ENCODE results near the gene GLDC.
"Not testable (repeated sequence)": the region's sequence is repeated elsewhere in the genome, so short reads cannot be mapped to it uniquely, and the experiment has no call there.

The GLDC gene

DNA sequence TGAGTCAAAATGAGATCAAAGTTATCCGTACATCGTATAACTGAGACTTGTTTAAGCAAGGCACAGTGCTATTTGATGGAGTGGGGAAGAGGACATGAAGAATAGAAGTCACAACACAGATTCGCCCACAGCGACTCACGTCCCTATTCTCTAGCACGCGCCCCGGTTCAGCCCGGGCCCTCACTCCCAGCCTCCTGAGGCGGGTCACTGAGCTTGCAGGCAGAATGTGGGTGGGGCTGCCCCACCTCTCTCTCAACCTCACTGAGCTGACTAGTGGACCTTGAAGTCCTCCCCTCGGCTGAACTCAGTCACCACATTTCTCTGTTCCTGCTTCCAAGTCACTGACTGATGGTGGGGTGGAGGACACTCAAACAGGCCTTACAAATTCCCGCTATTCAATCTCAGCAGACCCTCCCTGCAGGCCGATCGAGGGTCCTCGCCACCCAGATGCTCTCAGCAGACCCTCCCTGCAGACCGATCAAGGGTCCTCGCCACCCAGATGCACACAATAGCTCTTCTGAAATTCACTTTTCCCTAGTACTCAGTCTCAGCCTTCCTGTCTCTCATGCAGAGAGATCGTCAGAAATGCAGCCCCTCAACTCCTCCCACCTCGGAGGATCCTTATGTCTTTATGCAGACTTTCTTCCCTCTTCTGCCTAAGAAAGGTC, 12.9 kb downstream of the GLDC start:
- Mint-ChIP-seq H3K9me3 (no peaks in the 10 kb centered on the region), H3K4me1 (peaks cover 10% of the 10 kb centered on the region), H3K4me3 (no peak overlapping the region), H3K36me3 (ENCODE audit: insufficient read depth) (no peaks in the 10 kb centered on the region), H3K27me3 (peaks cover 10% of the 10 kb centered on the region), H3K27ac (ENCODE audit: low read depth) (no peak overlapping the region)
- ATAC-seq (replicated peaks; ENCODE audit: extremely low read depth, poor library complexity, severe bottlenecking) = no peak
- DNase-seq (ENCODE audit: low spot score in 2 of 2) = no peak

DNA sequence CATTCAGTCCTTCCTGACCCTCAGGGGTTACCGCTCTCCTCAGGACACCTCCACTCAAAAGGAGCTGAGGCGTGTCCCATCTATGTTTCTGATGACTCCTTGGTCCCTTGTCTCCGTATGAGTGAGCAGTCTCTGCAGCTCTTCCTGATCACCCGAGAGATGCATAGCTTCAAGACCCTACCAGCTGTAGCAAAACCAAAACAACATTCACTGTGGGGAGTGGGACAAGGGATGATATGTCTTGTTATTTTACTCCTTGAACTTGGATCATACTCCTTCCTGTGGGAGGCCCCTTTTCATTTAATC, 14.4 kb downstream of the GLDC start:
- Mint-ChIP-seq H3K4me1 (peaks cover 10% of the 10 kb centered on the region), H3K27ac (ENCODE audit: low read depth) (peak overlapping the region; percentile 7), H3K4me3 (no peak overlapping the region), H3K9me3 (no peaks in the 10 kb centered on the region), H3K27me3 (peaks cover 11% of the 10 kb centered on the region), H3K36me3 (ENCODE audit: insufficient read depth) (no peaks in the 10 kb centered on the region)
- DNase-seq (ENCODE audit: low spot score in 2 of 2) (no peak), ATAC-seq (replicated peaks; ENCODE audit: extremely low read depth, poor library complexity, severe bottlenecking) (no peak)

DNA sequence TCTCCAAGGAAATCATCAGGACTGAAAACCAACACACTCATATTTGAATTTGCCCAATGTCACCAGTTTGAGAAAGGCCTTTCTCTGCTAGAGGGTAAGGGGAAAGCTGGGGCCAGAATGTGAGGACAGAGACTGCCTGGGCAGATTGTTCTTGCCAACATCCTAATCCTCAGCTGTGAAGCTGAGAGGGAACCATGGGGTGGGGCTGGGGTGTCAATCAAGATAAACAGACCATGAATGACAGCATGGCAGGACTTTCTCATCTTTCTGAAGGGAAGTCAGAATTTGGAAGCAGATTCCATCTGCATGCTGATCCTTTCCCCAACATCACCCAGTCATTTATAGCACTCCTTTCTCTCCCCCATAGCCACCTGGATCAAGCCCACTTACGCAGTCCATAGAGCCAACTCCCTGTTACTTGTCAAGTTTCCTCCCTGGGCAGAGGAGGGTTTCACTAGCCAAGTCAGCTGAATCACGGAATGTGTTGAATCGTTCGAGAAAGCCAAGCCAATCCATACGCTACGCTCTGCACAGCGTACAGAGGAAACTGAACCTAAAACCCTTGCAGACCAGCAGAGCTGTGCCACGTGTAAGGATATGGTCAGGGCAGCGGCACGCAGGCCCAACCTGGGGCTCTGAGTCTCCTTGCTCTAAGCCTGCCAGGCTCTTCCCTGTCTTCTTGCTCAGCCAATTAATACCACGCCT, 14.9 kb downstream of the GLDC start:
- ATAC-seq (replicated peaks; ENCODE audit: extremely low read depth, poor library complexity, severe bottlenecking) = peak; percentile 76
- Mint-ChIP-seq H3K36me3 (ENCODE audit: insufficient read depth) (no peaks in the 10 kb centered on the region), H3K4me3 (no peak overlapping the region), H3K9me3 (no peaks in the 10 kb centered on the region), H3K27me3 (peaks cover 16% of the 10 kb centered on the region), H3K4me1 (peaks cover 10% of the 10 kb centered on the region), H3K27ac (ENCODE audit: low read depth) (peak overlapping the region; percentile 7)
- DNase-seq (ENCODE audit: low spot score in 2 of 2) = no peak

DNA sequence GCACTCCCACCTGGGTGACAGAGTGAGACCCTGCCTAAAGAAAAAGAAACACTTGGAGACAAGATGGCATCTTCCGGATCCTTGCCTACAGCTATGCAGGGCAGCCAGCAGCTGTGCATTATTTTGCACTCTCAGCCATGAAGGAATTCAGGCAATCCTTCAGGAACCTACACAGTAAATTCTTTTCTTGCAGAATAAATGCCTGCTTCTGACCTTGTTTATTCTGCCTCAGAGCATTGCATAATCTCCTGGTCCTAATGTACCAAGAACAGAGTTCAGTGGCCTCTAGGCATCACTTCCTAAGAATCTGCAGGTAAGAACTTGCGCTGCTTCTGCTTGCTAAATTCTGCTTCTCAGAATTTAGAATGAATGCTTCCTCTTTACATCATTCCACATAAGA, 16.8 kb downstream of the GLDC start:
- no peak for ATAC-seq (replicated peaks; ENCODE audit: extremely low read depth, poor library complexity, severe bottlenecking)
- Mint-ChIP-seq H3K27ac (ENCODE audit: low read depth) (no peak overlapping the region), H3K27me3 (peaks cover 33% of the 10 kb centered on the region), H3K36me3 (ENCODE audit: insufficient read depth) (no peaks in the 10 kb centered on the region), H3K4me3 (no peak overlapping the region), H3K4me1 (peaks cover 10% of the 10 kb centered on the region), H3K9me3 (no peaks in the 10 kb centered on the region)
- no peak for DNase-seq (ENCODE audit: low spot score in 2 of 2)

- Mint-ChIP-seq H3K9me3 (no peaks in the 10 kb centered on the region), H3K36me3 (ENCODE audit: insufficient read depth) (no peaks in the 10 kb centered on the region), H3K27me3 (peaks cover 38% of the 10 kb centered on the region), H3K4me3 (no peak overlapping the region), H3K27ac (ENCODE audit: low read depth) (no peak overlapping the region), H3K4me1 (no peaks in the 10 kb centered on the region)
- ATAC-seq (replicated peaks; ENCODE audit: extremely low read depth, poor library complexity, severe bottlenecking) (no peak), DNase-seq (ENCODE audit: low spot score in 2 of 2) (no peak)
Observed at GRCh38 chr9:6625363-6625762, 20.2 kb downstream of the GLDC start.

DNA sequence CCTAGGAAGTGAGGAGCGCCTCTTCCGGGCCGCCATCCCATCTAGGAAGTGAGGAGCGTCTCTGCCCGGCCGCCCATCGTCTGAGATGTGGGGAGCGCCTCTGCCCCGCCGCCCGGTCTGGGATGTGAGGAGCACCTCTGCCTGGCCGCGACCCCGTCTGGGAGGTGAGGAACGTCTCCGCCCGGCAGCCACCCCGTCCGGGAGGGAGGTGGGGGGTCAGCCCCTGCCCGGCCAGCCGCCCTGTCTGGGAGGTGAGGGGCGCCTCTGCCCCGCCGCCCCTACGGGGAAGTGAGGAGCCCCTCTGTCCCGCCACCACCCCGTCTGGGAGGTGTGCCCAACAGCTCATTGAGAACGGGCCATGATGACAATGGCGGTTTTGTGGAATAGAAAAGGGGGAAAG, 22.7 kb downstream of the GLDC start:
- DNase-seq (ENCODE audit: low spot score in 2 of 2); H3K4me3 Mint-ChIP-seq; ATAC-seq (replicated peaks; ENCODE audit: extremely low read depth, poor library complexity, severe bottlenecking): not testable (repeated sequence)

DNA sequence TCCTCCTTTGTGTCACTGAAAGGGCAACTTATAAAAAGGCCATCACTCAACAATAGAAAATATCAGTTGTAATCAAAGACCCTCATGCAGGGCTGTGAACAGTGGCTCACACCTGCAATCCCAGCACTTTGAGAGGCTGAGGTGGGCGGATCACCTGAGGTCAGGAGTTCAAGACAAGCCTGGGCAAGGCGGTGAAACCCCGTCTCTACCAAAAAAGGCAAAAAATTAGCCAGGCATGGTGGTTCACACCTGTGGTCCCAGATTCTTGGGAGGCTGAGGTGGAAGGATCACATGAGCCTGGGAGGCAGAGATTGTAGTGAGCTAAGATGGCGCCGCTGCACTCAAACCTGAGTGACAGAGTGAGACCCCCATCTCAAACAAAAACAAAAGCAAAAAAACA, 24.7 kb downstream of the GLDC start:
- Mint-ChIP-seq H3K9me3 (no peaks in the 10 kb centered on the region), H3K4me1 (no peaks in the 10 kb centered on the region), H3K27ac (ENCODE audit: low read depth) (no peak overlapping the region), H3K4me3 (no peak overlapping the region), H3K36me3 (ENCODE audit: insufficient read depth) (no peaks in the 10 kb centered on the region), H3K27me3 (peaks cover 37% of the 10 kb centered on the region)
- DNase-seq (ENCODE audit: low spot score in 2 of 2) (no peak), ATAC-seq (replicated peaks; ENCODE audit: extremely low read depth, poor library complexity, severe bottlenecking) (no peak)

More for the DNA sequence above, 22.7 kb downstream of the GLDC start:
- H3K36me3 Mint-ChIP-seq (ENCODE audit: insufficient read depth); H3K27ac Mint-ChIP-seq (ENCODE audit: low read depth); H3K9me3 Mint-ChIP-seq; H3K4me1 Mint-ChIP-seq: not testable (repeated sequence)
- peaks cover 40% of the 10 kb centered on the region for H3K27me3 Mint-ChIP-seq

DNA sequence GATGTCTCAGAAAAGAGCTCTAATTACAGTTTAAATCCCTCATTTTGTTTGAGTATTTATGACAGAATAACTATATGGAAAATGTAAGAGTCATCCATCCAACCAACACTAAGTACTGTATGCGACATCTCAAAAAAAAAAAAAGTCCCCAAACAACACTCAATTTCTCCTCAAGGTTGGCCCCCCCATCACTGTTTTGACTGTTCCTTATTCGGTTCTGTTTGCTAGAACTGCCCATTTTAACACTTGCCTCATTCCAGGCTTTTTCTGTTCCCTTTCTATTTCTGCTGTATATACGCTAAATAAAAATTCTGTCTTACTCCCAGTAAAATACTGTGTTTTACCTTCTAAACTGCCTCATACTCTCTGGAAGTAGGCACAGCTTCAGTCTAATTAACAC, 25.2 kb downstream of the GLDC start:
- Mint-ChIP-seq H3K27me3 (peaks cover 33% of the 10 kb centered on the region), H3K9me3 (no peaks in the 10 kb centered on the region), H3K4me3 (no peak overlapping the region), H3K4me1 (no peaks in the 10 kb centered on the region), H3K36me3 (ENCODE audit: insufficient read depth) (no peaks in the 10 kb centered on the region), H3K27ac (ENCODE audit: low read depth) (no peak overlapping the region)
- ATAC-seq (replicated peaks; ENCODE audit: extremely low read depth, poor library complexity, severe bottlenecking) (no peak), DNase-seq (ENCODE audit: low spot score in 2 of 2) (no peak)

DNA sequence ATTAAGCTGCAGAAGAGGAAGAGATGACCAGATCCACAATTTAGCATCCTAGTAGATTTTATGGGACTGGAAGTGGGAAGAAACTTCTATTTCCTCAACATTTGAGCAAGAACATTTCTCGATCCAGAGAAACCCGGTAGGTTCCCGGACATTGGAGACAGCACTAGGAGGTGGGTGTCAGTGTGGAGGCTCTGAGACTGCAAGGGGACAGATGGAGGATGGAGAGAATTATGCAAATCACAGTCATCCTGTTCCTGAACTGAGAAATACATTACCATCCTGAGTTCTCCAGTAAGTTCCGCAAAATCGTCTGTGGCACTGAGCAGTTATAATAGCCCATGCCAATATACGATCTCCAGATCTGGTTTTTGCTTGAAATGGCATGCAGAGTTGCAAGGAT, 25.6 kb downstream of the GLDC start:
- Mint-ChIP-seq H3K4me1 (no peaks in the 10 kb centered on the region), H3K36me3 (ENCODE audit: insufficient read depth) (no peaks in the 10 kb centered on the region), H3K27ac (ENCODE audit: low read depth) (no peak overlapping the region), H3K27me3 (peaks cover 28% of the 10 kb centered on the region), H3K4me3 (no peak overlapping the region), H3K9me3 (no peaks in the 10 kb centered on the region)
- no peak for DNase-seq (ENCODE audit: low spot score in 2 of 2)
- no peak for ATAC-seq (replicated peaks; ENCODE audit: extremely low read depth, poor library complexity, severe bottlenecking)

- no peaks in the 10 kb centered on the region for H3K36me3 Mint-ChIP-seq (ENCODE audit: insufficient read depth)
- ATAC-seq (replicated peaks; ENCODE audit: extremely low read depth, poor library complexity, severe bottlenecking) = no peak
- H3K27ac Mint-ChIP-seq (ENCODE audit: low read depth) = no peak overlapping the region
Observed at GRCh38 chr9:6616951-6617602, 28.5 kb downstream of the GLDC start.

GRCh38 chr9:6614489-6614888, 31.0 kb downstream of the GLDC start:
- DNase-seq (ENCODE audit: low spot score in 2 of 2) (no peak), ATAC-seq (replicated peaks; ENCODE audit: extremely low read depth, poor library complexity, severe bottlenecking) (no peak)
- H3K4me3 Mint-ChIP-seq = no peak overlapping the region
- peaks cover 14% of the 10 kb centered on the region for H3K27me3 Mint-ChIP-seq
- H3K4me1 Mint-ChIP-seq = no peaks in the 10 kb centered on the region
- H3K36me3 Mint-ChIP-seq (ENCODE audit: insufficient read depth) = no peaks in the 10 kb centered on the region
- no peaks in the 10 kb centered on the region for H3K9me3 Mint-ChIP-seq
- H3K27ac Mint-ChIP-seq (ENCODE audit: low read depth) = no peak overlapping the region

More at GRCh38 chr9:6616951-6617602, 28.5 kb downstream of the GLDC start:
- Mint-ChIP-seq H3K27me3 (peaks cover 14% of the 10 kb centered on the region), H3K4me1 (no peaks in the 10 kb centered on the region), H3K4me3 (no peak overlapping the region), H3K9me3 (no peaks in the 10 kb centered on the region)
- DNase-seq (ENCODE audit: low spot score in 2 of 2) = no peak

DNA sequence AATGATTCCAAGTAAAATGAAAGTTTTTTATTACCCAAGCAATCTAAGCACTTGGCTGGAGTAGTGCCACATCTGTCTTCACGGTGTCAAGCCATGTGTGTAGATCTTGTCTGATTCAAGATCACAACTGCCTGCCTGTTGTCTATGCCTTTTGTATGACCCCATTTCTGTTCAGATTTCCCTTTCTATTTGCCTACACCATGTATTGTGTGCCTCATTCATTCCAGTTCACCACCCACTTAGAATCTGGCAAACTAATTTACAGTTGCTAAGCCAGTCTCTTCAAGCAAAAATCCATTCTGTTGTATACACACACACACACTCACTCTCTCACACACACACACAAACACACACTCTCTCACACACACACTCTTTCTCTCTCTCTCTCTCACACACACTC, 33.7 kb downstream of the GLDC start:
- H3K9me3 Mint-ChIP-seq = no peaks in the 10 kb centered on the region
- no peak overlapping the region for H3K27ac Mint-ChIP-seq (ENCODE audit: low read depth)
- H3K4me3 Mint-ChIP-seq = no peak overlapping the region
- no peaks in the 10 kb centered on the region for H3K4me1 Mint-ChIP-seq
- ATAC-seq (replicated peaks; ENCODE audit: extremely low read depth, poor library complexity, severe bottlenecking) (no peak), DNase-seq (ENCODE audit: low spot score in 2 of 2) (no peak)
- no peaks in the 10 kb centered on the region for H3K36me3 Mint-ChIP-seq (ENCODE audit: insufficient read depth)
- no peaks in the 10 kb centered on the region for H3K27me3 Mint-ChIP-seq

DNA sequence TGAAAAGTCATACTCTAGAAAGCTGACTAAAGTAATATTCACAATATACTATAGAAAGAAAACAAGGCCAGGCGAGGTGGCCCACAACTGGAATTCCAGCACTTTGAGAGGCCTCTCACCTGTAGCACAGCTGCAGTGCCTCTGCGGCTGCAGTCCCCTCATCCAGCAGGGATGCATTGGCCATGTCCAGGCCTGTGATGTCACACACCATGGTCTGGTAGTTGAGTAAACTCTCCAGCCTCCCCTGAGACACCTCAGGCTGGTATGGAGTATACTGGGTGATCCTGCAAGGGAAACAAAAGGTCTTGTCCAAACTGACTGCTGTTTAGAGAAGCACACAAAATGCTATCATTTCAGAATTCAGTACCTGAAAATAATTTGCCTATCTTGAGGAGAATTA, 35.5 kb downstream of the GLDC start:
- Mint-ChIP-seq H3K36me3 (ENCODE audit: insufficient read depth) (no peaks in the 10 kb centered on the region), H3K4me3 (no peak overlapping the region), H3K9me3 (no peaks in the 10 kb centered on the region), H3K27me3 (no peaks in the 10 kb centered on the region), H3K27ac (ENCODE audit: low read depth) (no peak overlapping the region), H3K4me1 (peaks cover 6% of the 10 kb centered on the region)
- ATAC-seq (replicated peaks; ENCODE audit: extremely low read depth, poor library complexity, severe bottlenecking) (no peak), DNase-seq (ENCODE audit: low spot score in 2 of 2) (no peak)

Measured in central memory CD8-positive, alpha-beta T cell (primary cell).